Stimulated activated memory B cell treated with anti-CD40 and anti-IgM and Interleukin-4, amounts not matched to agents 10 μg/mL and 1 μg/mL and 100 μg/mL, for 72 hours (primary cell): ENCODE data around the gene SLC22A31.

Experiments
- ATAC-seq: fragments of 150-1000 bp; cut with Tn5 transposase; 2 replicates; pipeline ENCODE4 v1.10.0; 2021
- H3K27ac Mint-ChIP-seq: one replicate; pipeline ENCODE4 v1.8.0; 2022; ENCODE audit warnings: mild to moderate bottlenecking, mixed read lengths
- H3K27me3 Mint-ChIP-seq: one replicate; pipeline ENCODE4 v1.8.0; 2022; ENCODE audit warnings: mixed read lengths
- H3K36me3 Mint-ChIP-seq: one replicate; pipeline ENCODE4 v1.8.0; 2022; ENCODE audit warnings: mixed read lengths
- H3K4me1 Mint-ChIP-seq: one replicate; pipeline ENCODE4 v1.8.0; 2022; ENCODE audit warnings: mixed read lengths
- H3K4me3 Mint-ChIP-seq: one replicate; pipeline ENCODE4 v1.8.0; 2022; ENCODE audit warnings: mild to moderate bottlenecking, moderate library complexity, mixed read lengths
- H3K9me3 Mint-ChIP-seq: one replicate; pipeline ENCODE4 v1.8.0; 2022; ENCODE audit warnings: mixed read lengths

SLC22A31 gene

GRCh38 chr16:89179656-89180315, 20.6 kb downstream of the SLC22A31 start:
- H3K27me3 Mint-ChIP-seq: peaks cover 35% of the 10 kb centered on the region
- no peak overlapping the region for H3K27ac Mint-ChIP-seq

GRCh38 chr16:89179148-89179484, 21.2 kb downstream of the SLC22A31 start:
- peaks cover 35% of the 10 kb centered on the region for H3K27me3 Mint-ChIP-seq
- no peak overlapping the region for H3K4me3 Mint-ChIP-seq
- no peak for ATAC-seq
- H3K27ac Mint-ChIP-seq: no peak overlapping the region
- H3K4me1 Mint-ChIP-seq: no peaks in the 10 kb centered on the region
- H3K36me3 Mint-ChIP-seq: no peaks in the 10 kb centered on the region
- no peaks in the 10 kb centered on the region for H3K9me3 Mint-ChIP-seq

More at GRCh38 chr16:89179656-89180315, 20.6 kb downstream of the SLC22A31 start:
- H3K4me1 Mint-ChIP-seq: no peaks in the 10 kb centered on the region
- H3K9me3 Mint-ChIP-seq: no peaks in the 10 kb centered on the region
- no peak overlapping the region for H3K4me3 Mint-ChIP-seq
- no peak for ATAC-seq
- H3K36me3 Mint-ChIP-seq: no peaks in the 10 kb centered on the region

- H3K27me3 Mint-ChIP-seq: peaks cover 39% of the 10 kb centered on the region
- no peak overlapping the region for H3K27ac Mint-ChIP-seq
- no peaks in the 10 kb centered on the region for H3K36me3 Mint-ChIP-seq
- no peaks in the 10 kb centered on the region for H3K4me1 Mint-ChIP-seq
- no peaks in the 10 kb centered on the region for H3K9me3 Mint-ChIP-seq
- H3K4me3 Mint-ChIP-seq: no peak overlapping the region
- ATAC-seq: no peak
Measured at GRCh38 chr16:89178453-89179147, 21.7 kb downstream of the SLC22A31 start.

GRCh38 chr16:89177501-89177900, 22.8 kb downstream of the SLC22A31 start:
- Mint-ChIP-seq H3K27me3 (peaks cover 44% of the 10 kb centered on the region), H3K4me3 (no peak overlapping the region), H3K27ac (no peak overlapping the region), H3K4me1 (no peaks in the 10 kb centered on the region), H3K9me3 (no peaks in the 10 kb centered on the region), H3K36me3 (no peaks in the 10 kb centered on the region)
- no peak for ATAC-seq

- no peak overlapping the region for H3K27ac Mint-ChIP-seq
Measured at GRCh38 chr16:89176717-89177116, 23.6 kb downstream of the SLC22A31 start.

GRCh38 chr16:89176147-89176690, 24.1 kb downstream of the SLC22A31 start:
- H3K36me3 Mint-ChIP-seq: no peaks in the 10 kb centered on the region
- peaks cover 35% of the 10 kb centered on the region for H3K27me3 Mint-ChIP-seq
- H3K4me3 Mint-ChIP-seq: no peak overlapping the region
- no peaks in the 10 kb centered on the region for H3K4me1 Mint-ChIP-seq
- ATAC-seq: no peak
- H3K9me3 Mint-ChIP-seq: no peaks in the 10 kb centered on the region
- no peak overlapping the region for H3K27ac Mint-ChIP-seq

More at GRCh38 chr16:89176717-89177116, 23.6 kb downstream of the SLC22A31 start:
- Mint-ChIP-seq H3K27me3 (peaks cover 40% of the 10 kb centered on the region), H3K4me3 (no peak overlapping the region), H3K9me3 (no peaks in the 10 kb centered on the region), H3K4me1 (no peaks in the 10 kb centered on the region), H3K36me3 (no peaks in the 10 kb centered on the region)
- ATAC-seq: no peak

GRCh38 chr16:89175280-89176146, 24.8 kb downstream of the SLC22A31 start:
- no peak overlapping the region for H3K4me3 Mint-ChIP-seq
- no peak for ATAC-seq
- peaks cover 6% of the 10 kb centered on the region for H3K4me1 Mint-ChIP-seq
- H3K36me3 Mint-ChIP-seq: no peaks in the 10 kb centered on the region
- H3K27me3 Mint-ChIP-seq: peaks cover 34% of the 10 kb centered on the region
- H3K27ac Mint-ChIP-seq: no peak overlapping the region
- H3K9me3 Mint-ChIP-seq: no peaks in the 10 kb centered on the region

- no peak for ATAC-seq
- H3K27me3 Mint-ChIP-seq: peaks cover 32% of the 10 kb centered on the region
- no peaks in the 10 kb centered on the region for H3K36me3 Mint-ChIP-seq
- no peaks in the 10 kb centered on the region for H3K9me3 Mint-ChIP-seq
- H3K4me3 Mint-ChIP-seq: no peak overlapping the region
- H3K4me1 Mint-ChIP-seq: peaks cover 10% of the 10 kb centered on the region
- H3K27ac Mint-ChIP-seq: no peak overlapping the region
Measured at GRCh38 chr16:89174877-89175276, 25.5 kb downstream of the SLC22A31 start.

GRCh38 chr16:89174055-89174827, 26.1 kb downstream of the SLC22A31 start:
- no peak for ATAC-seq
- H3K9me3 Mint-ChIP-seq: no peaks in the 10 kb centered on the region
- H3K4me3 Mint-ChIP-seq: no peak overlapping the region
- H3K27me3 Mint-ChIP-seq: peaks cover 29% of the 10 kb centered on the region
- H3K4me1 Mint-ChIP-seq: peaks cover 10% of the 10 kb centered on the region
- H3K36me3 Mint-ChIP-seq: no peaks in the 10 kb centered on the region
- H3K27ac Mint-ChIP-seq: no peak overlapping the region

GRCh38 chr16:89173174-89173921, 27.0 kb downstream of the SLC22A31 start:
- H3K4me3 Mint-ChIP-seq: no peak overlapping the region
- peaks cover 29% of the 10 kb centered on the region for H3K27me3 Mint-ChIP-seq
- H3K27ac Mint-ChIP-seq: no peak overlapping the region
- H3K9me3 Mint-ChIP-seq: no peaks in the 10 kb centered on the region
- H3K4me1 Mint-ChIP-seq: peaks cover 16% of the 10 kb centered on the region
- no peak for ATAC-seq
- no peaks in the 10 kb centered on the region for H3K36me3 Mint-ChIP-seq

GRCh38 chr16:89172528-89173173, 27.7 kb downstream of the SLC22A31 start:
- no peak overlapping the region for H3K4me3 Mint-ChIP-seq
- peaks cover 34% of the 10 kb centered on the region for H3K27me3 Mint-ChIP-seq
- H3K9me3 Mint-ChIP-seq: no peaks in the 10 kb centered on the region
- no peak for ATAC-seq
- peaks cover 21% of the 10 kb centered on the region for H3K4me1 Mint-ChIP-seq
- no peak overlapping the region for H3K27ac Mint-ChIP-seq
- no peaks in the 10 kb centered on the region for H3K36me3 Mint-ChIP-seq

GRCh38 chr16:89172171-89172527, 28.2 kb downstream of the SLC22A31 start:
- Mint-ChIP-seq H3K4me3 (no peak overlapping the region), H3K27ac (no peak overlapping the region), H3K27me3 (peaks cover 34% of the 10 kb centered on the region), H3K9me3 (no peaks in the 10 kb centered on the region), H3K4me1 (peaks cover 26% of the 10 kb centered on the region), H3K36me3 (no peaks in the 10 kb centered on the region)
- ATAC-seq: no peak

- peak; percentile 92 for ATAC-seq
- Mint-ChIP-seq H3K36me3 (no peaks in the 10 kb centered on the region), H3K4me3 (peak within 1 kb of the TSS; percentile 68), H3K27me3 (peaks cover 34% of the 10 kb centered on the region), H3K9me3 (no peaks in the 10 kb centered on the region), H3K4me1 (peaks cover 32% of the 10 kb centered on the region), H3K27ac (no peak within 1 kb of the TSS)
Measured at GRCh38 chr16:89171216-89172170, 28.8 kb downstream of the SLC22A31 start, which contains the start of gene CDH15. TSS of gene CDH15 (plus strand) at chr16:89171748. CDS start at chr16:89171832, 84 bp downstream.
